ENCODE results near the gene CLEC4C.

The CLEC4C gene

DNA sequence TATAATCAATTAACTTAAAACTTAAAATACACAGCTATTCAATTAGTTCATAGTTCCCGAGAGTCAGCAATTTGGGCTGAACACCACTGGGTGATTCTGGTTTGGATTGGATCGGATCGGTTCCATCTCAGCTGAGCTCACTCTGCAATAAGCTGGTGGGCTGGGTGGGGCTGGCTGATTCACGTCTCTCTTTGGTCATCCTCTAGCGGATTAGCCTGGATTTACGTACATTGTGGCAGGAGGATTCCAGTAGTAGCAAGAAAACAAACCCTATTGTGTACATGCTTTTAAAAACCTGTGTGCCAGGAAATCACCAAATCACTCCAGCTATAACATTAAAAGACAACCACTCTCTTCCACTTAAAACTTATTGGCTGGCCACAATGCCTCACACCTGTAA is 3.2 kb upstream of the CLEC4C start:
- TF ChIP-seq PATZ1 (tag by site-specific recombination; IDR thresholded peaks at IDR 0.05) (no peak), ZNF223 (tag by site-specific recombination; IDR thresholded peaks at IDR 0.05) (no peak), ZNF350 (tag by site-specific recombination; IDR thresholded peaks at IDR 0.05) (no peak), ZXDB (tag by site-specific recombination; IDR thresholded peaks at IDR 0.05) (no peak), REPIN1 (tag by site-specific recombination; IDR thresholded peaks at IDR 0.05; ENCODE audit: low read depth) (no peak), HIC1 (tag by site-specific recombination; IDR thresholded peaks at IDR 0.05) (no peak), HOXA7 (CRISPR knock-in tag; IDR thresholded peaks at IDR 0.05; ENCODE audit: borderline replicate concordance) (no peak), ZNF837 (tag by site-specific recombination; IDR thresholded peaks at IDR 0.05) (no peak), ZNF585B (tag by site-specific recombination; IDR thresholded peaks at IDR 0.05) (no peak), ZNF529 (tag by site-specific recombination; IDR thresholded peaks at IDR 0.05; ENCODE audit: insufficient replicate concordance) (no peak), ZNF280D (tag by site-specific recombination; IDR thresholded peaks at IDR 0.05) (no peak), MEIS1 (CRISPR knock-in tag; IDR thresholded peaks at IDR 0.05; ENCODE audit: borderline replicate concordance) (no peak), ZNF654 (tag by site-specific recombination; IDR thresholded peaks at IDR 0.05; ENCODE audit: low read depth) (no peak), ZNF561 (tag by site-specific recombination; IDR thresholded peaks at IDR 0.05; ENCODE audit: borderline replicate concordance) (no peak), SP3 (tag by site-specific recombination; IDR thresholded peaks at IDR 0.05) (no peak), ZNF274 (IDR thresholded peaks at IDR 0.05; ENCODE audit: low read length) (no peak), ZNF274 (tag by site-specific recombination; IDR thresholded peaks at IDR 0.05; ENCODE audit: borderline replicate concordance) (no peak)
- TF ChIP-seq, protein P1, sequence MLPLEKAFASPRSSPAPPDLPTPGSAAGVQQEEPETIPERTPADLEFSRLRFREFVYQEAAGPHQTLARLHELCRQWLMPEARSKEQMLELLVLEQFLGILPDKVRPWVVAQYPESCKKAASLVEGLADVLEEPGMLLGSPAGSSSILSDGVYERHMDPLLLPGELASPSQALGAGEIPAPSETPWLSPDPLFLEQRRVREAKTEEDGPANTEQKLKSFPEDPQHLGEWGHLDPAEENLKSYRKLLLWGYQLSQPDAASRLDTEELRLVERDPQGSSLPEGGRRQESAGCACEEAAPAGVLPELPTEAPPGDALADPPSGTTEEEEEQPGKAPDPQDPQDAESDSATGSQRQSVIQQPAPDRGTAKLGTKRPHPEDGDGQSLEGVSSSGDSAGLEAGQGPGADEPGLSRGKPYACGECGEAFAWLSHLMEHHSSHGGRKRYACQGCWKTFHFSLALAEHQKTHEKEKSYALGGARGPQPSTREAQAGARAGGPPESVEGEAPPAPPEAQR (tag by site-specific recombination; IDR thresholded peaks at IDR 0.05): no peak
- no peaks in the 10 kb centered on the region for H3K9me3 ChIP-seq (ENCODE audit: control insufficient read depth, insufficient read depth, low read depth, low read length)
- CTCF ChIA-PET: no interaction called here
- H3K36me3 ChIP-seq (ENCODE audit: control insufficient read depth in 2 of 2, insufficient read depth in 1 of 2, low read length in 2 of 2): no peaks in the 10 kb centered on the region
- no peak overlapping the region for H3K4me3 ChIP-seq (ENCODE audit: low read depth, low read length)
- POLR2A ChIA-PET: no interaction called here
- H3K27ac ChIP-seq (ENCODE audit: extremely low read depth, low read depth, low read length): no peak overlapping the region
- no peaks in the 10 kb centered on the region for H3K4me1 ChIP-seq (ENCODE audit: control insufficient read depth, insufficient read depth, low read length)

All from HEK293 (cell line).